ENCODE results near the gene LAMA2. TPM values are rescaled to one million over a fixed set of nuclear protein-coding genes. Genes with fewer than 3 reads are reported as not detected.

Gene LAMA2
- total RNA-seq, 1 experiment from 2014 or later = 0.02 TPM

DNA sequence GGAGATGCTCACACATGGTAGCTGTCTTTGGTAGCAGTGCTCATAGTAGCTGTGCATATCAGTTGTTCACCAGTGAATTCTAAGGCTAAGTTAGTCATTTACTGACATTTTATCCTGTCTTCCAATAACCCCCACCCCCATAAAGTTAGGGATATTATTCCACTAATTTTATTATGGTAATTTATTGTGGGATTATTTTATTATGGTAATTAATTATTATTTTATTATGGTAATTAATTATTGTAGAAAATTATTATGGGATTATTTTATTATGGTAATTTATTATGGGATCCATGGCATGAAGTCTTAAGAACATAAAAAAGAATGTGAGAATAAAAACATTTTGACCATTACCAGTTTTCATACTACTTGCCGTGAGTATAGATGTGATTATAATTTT lies 406.5 kb downstream of the LAMA2 start:
- TF ChIP-seq, protein P1, sequence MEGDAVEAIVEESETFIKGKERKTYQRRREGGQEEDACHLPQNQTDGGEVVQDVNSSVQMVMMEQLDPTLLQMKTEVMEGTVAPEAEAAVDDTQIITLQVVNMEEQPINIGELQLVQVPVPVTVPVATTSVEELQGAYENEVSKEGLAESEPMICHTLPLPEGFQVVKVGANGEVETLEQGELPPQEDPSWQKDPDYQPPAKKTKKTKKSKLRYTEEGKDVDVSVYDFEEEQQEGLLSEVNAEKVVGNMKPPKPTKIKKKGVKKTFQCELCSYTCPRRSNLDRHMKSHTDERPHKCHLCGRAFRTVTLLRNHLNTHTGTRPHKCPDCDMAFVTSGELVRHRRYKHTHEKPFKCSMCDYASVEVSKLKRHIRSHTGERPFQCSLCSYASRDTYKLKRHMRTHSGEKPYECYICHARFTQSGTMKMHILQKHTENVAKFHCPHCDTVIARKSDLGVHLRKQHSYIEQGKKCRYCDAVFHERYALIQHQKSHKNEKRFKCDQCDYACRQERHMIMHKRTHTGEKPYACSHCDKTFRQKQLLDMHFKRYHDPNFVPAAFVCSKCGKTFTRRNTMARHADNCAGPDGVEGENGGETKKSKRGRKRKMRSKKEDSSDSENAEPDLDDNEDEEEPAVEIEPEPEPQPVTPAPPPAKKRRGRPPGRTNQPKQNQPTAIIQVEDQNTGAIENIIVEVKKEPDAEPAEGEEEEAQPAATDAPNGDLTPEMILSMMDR (IDR thresholded peaks at IDR 0.05; ENCODE audit: insufficient read depth in 1 of 2, low read depth in 1 of 2, low read length in 1 of 2, severe bottlenecking in 1 of 2, unreplicated experiment in 1 of 2) = no peak
- Mint-ChIP-seq H3K9me3 (ENCODE audit: unreplicated experiment) (no peaks in the 10 kb centered on the region), H3K27me3 (ENCODE audit: insufficient read depth, unreplicated experiment) (peaks cover 3% of the 10 kb centered on the region), H3K4me1 (ENCODE audit: low read depth, unreplicated experiment) (no peaks in the 10 kb centered on the region), H3K4me3 (ENCODE audit: unreplicated experiment) (no peak overlapping the region), H3K27ac (ENCODE audit: unreplicated experiment) (no peak overlapping the region), H3K36me3 (ENCODE audit: insufficient read depth, unreplicated experiment) (no peaks in the 10 kb centered on the region)
- Histone ChIP-seq H3K27me3 (replicated peaks; ENCODE audit: control insufficient read depth, insufficient read depth, low read length) (no peaks in the 10 kb centered on the region), H3K36me3 (ENCODE audit: control insufficient read depth, insufficient read depth, low read length) (no peaks in the 10 kb centered on the region), H3K4me1 (no peaks in the 10 kb centered on the region), H3K9me3 (no peaks in the 10 kb centered on the region), H3K4me3 (ENCODE audit: low read depth, low read length) (no peak overlapping the region)
- BruUV-seq (replicated peaks) = no TSS peak
- CTCF ChIA-PET = no interaction called here
- DNase-seq = no peak
- intact Hi-C loops (cut with micrococcal nuclease; ENCODE audit: unreplicated experiment) = no loop called here
- POLR2A ChIA-PET = no interaction called here

DNA sequence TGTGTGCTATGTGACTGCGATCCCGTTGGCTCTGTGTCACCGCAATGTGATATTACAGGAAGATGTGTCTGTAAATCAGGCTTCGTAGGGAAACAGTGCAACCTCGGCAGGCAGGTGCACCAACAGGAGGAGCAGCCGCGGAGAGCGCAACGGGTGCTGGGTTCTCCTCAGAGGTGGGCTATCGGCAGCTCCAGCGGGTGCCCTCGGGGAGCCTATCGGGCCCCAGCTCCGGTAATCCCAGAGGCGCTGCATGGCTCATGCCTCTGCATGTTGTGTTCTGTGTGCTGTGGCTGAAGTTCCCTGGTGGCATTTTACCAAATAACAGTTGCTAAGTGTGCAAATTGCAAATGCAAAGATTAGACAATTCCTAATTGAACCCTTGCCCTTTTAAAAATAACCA lies 409.9 kb downstream of the LAMA2 start:
- no peaks in the 10 kb centered on the region for H3K9me3 ChIP-seq
- H3K27me3 Mint-ChIP-seq (ENCODE audit: insufficient read depth, unreplicated experiment) = peaks cover 3% of the 10 kb centered on the region
- no peak for DNase-seq
- no peaks in the 10 kb centered on the region for H3K4me1 Mint-ChIP-seq (ENCODE audit: low read depth, unreplicated experiment)
- no peak overlapping the region for H3K27ac Mint-ChIP-seq (ENCODE audit: unreplicated experiment)
- POLR2A ChIA-PET = no interaction called here
- TF ChIP-seq, protein P1 (IDR thresholded peaks at IDR 0.05; ENCODE audit: insufficient read depth in 1 of 2, low read depth in 1 of 2, low read length in 1 of 2, severe bottlenecking in 1 of 2, unreplicated experiment in 1 of 2) = no peak
- intact Hi-C loops (cut with micrococcal nuclease; ENCODE audit: unreplicated experiment) = no loop called here
- no TSS peak for BruUV-seq (replicated peaks)
- no peaks in the 10 kb centered on the region for H3K36me3 Mint-ChIP-seq (ENCODE audit: insufficient read depth, unreplicated experiment)
- H3K4me3 Mint-ChIP-seq (ENCODE audit: unreplicated experiment) = no peak overlapping the region
- no peaks in the 10 kb centered on the region for H3K27me3 ChIP-seq (replicated peaks; ENCODE audit: control insufficient read depth, insufficient read depth, low read length)
- no peaks in the 10 kb centered on the region for H3K9me3 Mint-ChIP-seq (ENCODE audit: unreplicated experiment)
- no peaks in the 10 kb centered on the region for H3K36me3 ChIP-seq (ENCODE audit: control insufficient read depth, insufficient read depth, low read length)
- H3K4me1 ChIP-seq = no peaks in the 10 kb centered on the region
- no peak overlapping the region for H3K4me3 ChIP-seq (ENCODE audit: low read depth, low read length)
- CTCF ChIA-PET = no interaction called here

DNA sequence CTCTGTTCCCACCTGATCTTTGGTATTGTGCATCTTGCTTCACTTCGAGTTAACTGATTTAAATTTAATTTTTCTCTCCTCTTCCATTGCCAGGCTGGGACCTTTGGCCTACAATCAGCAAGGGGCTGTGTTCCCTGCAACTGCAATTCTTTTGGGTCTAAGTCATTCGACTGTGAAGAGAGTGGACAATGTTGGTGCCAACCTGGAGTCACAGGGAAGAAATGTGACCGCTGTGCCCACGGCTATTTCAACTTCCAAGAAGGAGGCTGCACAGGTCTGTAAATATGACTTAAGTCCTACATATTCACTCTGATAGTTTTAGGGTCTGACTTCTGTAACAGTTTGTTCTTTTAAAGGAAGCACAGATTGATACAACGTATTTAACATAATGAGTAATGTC lies 414.7 kb downstream of the LAMA2 start:
- H3K27me3 Mint-ChIP-seq (ENCODE audit: insufficient read depth, unreplicated experiment) = peaks cover 2% of the 10 kb centered on the region
- H3K9me3 Mint-ChIP-seq (ENCODE audit: unreplicated experiment) = no peaks in the 10 kb centered on the region
- intact Hi-C loops (cut with micrococcal nuclease; ENCODE audit: unreplicated experiment) = no loop called here
- H3K36me3 Mint-ChIP-seq (ENCODE audit: insufficient read depth, unreplicated experiment) = no peaks in the 10 kb centered on the region
- Histone ChIP-seq H3K4me1 (no peaks in the 10 kb centered on the region), H3K27me3 (replicated peaks; ENCODE audit: control insufficient read depth, insufficient read depth, low read length) (no peaks in the 10 kb centered on the region), H3K9me3 (no peaks in the 10 kb centered on the region), H3K36me3 (ENCODE audit: control insufficient read depth, insufficient read depth, low read length) (no peaks in the 10 kb centered on the region), H3K4me3 (ENCODE audit: low read depth, low read length) (no peak overlapping the region)
- H3K4me1 Mint-ChIP-seq (ENCODE audit: low read depth, unreplicated experiment) = no peaks in the 10 kb centered on the region
- TF ChIP-seq, protein P1 (IDR thresholded peaks at IDR 0.05; ENCODE audit: insufficient read depth in 1 of 2, low read depth in 1 of 2, low read length in 1 of 2, severe bottlenecking in 1 of 2, unreplicated experiment in 1 of 2) = no peak
- BruUV-seq (replicated peaks) = no TSS peak
- no peak overlapping the region for H3K4me3 Mint-ChIP-seq (ENCODE audit: unreplicated experiment)
- POLR2A ChIA-PET = no interaction called here
- no peak overlapping the region for H3K27ac Mint-ChIP-seq (ENCODE audit: unreplicated experiment)
- DNase-seq = no peak
- CTCF ChIA-PET = no interaction called here
